RWPE1 (cell line): ENCODE results near the gene GAL3ST2.
"Not testable (repeated sequence)": the region's sequence is repeated elsewhere in the genome, so short reads cannot be mapped to it uniquely, and the experiment has no call there.

Experiments
- CTCF ChIA-PET: fragments of 350-600 bp; sonication (Branson Sonifier 250); formaldehyde crosslinking; extraction: SDS; loops from one replicate; lab custom pipeline; 2021; lab: Yijun Ruan, JAX
- POLR2A ChIA-PET: fragments of 400-600 bp; formaldehyde crosslinking; extraction: SDS; loops from one replicate; lab custom pipeline; 2020; ENCODE audit warnings: antibody characterized with exemption; ENCODE audit not compliant: low non-redundant PET; lab: Yijun Ruan, JAX
- DNase-seq: peaks from one replicate; pipeline ENCODE4 v3.0.0; 2012; ENCODE audit warnings: low spot score
- H3K27ac ChIP-seq: fragments of 450-650 bp; 2 replicates; pipeline ENCODE4 v1.5.1; 2017
- TF ChIP-seq, protein P1 (sequence below): fragments of 450-650 bp; conservative IDR thresholded peaks from 2 replicates; pipeline ENCODE4 v1.5.1; 2017; ENCODE audit warnings: low read depth, mild to moderate bottlenecking

Gene GAL3ST2

DNA sequence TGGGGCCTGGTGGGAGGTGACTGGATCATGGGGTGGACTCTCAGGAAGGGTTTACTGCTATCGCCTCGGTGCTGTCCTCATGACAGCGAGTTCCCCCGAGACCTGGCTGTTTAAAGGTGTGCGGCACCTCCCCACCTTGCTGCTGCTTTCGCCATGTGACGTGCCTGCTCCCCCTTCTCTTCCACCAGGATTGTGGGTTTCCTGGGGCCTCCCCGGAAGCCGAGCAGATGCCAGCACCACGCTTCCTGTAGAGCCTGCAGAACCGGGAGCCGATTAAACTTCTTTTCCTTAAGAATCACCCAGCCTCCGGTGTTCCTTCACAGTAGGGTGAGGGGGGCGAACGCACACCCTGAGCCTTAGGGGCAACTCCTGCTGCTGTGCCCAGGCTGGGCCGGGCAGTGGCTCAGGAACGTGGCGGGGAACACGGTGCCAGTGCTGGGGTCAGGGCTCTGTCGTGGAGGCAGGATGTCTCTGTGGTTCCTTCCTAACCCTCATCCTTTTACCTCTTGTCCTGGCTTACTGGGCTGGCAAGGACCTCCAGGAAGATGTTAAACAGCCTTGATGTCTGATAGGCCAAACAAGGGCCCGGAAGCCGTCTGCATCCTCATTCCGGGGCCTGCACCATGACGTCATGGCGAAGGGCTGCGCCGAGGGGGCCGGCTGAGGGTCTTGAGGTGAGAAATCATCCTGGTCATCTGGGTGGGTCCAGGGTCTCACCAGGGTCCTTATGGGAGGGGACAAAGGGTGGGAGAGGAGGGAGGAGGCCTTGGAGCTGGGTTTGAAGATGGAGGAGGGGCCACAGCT is 45.0 kb downstream of the GAL3ST2 start:
- ChIA-PET CTCF (no interaction called here), POLR2A (no interaction called here)
- TF ChIP-seq, protein P1, sequence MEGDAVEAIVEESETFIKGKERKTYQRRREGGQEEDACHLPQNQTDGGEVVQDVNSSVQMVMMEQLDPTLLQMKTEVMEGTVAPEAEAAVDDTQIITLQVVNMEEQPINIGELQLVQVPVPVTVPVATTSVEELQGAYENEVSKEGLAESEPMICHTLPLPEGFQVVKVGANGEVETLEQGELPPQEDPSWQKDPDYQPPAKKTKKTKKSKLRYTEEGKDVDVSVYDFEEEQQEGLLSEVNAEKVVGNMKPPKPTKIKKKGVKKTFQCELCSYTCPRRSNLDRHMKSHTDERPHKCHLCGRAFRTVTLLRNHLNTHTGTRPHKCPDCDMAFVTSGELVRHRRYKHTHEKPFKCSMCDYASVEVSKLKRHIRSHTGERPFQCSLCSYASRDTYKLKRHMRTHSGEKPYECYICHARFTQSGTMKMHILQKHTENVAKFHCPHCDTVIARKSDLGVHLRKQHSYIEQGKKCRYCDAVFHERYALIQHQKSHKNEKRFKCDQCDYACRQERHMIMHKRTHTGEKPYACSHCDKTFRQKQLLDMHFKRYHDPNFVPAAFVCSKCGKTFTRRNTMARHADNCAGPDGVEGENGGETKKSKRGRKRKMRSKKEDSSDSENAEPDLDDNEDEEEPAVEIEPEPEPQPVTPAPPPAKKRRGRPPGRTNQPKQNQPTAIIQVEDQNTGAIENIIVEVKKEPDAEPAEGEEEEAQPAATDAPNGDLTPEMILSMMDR: no peak
- H3K27ac ChIP-seq: no peak overlapping the region
- DNase-seq: no peak

- ChIA-PET CTCF (no interaction called here), POLR2A (no interaction called here)
- H3K27ac ChIP-seq: no peak overlapping the region
- DNase-seq: no peak
- TF ChIP-seq, protein P1: no peak
These were observed 45.6 kb downstream of the GAL3ST2 start for GRCh38 chr2:241822264-241822623.

DNA sequence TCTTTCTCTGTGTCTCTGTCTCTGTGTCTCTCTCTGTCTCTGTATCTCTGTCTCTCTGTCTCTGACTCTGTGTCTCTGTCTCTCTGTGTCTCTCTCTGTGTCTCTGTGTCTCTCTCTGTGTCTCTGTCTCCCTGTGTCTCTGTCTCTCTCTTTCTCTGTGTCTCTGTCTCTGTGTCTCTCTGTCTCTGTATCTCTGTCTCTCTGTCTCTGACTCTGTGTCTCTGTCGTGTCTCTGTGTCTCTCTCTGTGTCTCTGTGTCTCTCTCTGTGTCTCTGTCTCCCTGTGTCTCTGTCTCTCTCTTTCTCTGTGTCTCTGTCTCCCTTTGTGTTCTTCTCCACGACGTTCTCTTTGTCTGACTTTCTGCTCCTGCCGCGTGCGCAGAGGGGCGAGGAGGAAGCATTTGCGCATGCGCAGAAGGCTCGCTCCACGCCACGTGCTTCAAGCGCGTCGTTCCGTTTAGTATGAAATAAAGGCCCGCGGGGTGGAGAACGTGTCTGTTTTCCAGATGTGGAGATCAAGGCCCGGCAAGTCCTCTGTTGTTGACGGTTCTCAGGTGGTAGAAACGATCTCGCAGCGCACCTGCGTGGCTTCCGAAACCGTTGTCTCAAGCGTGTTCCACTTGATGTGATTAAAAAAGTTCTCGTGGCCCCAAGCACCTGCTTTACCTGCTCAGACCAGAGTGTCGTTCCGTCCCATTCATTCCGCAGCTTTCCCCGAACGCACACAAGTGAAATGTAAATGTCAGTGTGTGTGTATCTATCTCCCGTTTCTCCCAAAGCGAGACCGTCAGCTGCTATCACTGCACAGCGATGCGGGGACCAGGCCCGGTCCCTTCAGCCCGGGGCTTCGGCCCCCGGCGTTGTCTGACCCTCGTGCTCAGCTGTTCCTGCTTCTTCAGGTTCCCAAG is 47.2 kb downstream of the GAL3ST2 start:
- POLR2A ChIA-PET, H3K27ac ChIP-seq, CTCF ChIA-PET, DNase-seq: not testable (repeated sequence)

DNA sequence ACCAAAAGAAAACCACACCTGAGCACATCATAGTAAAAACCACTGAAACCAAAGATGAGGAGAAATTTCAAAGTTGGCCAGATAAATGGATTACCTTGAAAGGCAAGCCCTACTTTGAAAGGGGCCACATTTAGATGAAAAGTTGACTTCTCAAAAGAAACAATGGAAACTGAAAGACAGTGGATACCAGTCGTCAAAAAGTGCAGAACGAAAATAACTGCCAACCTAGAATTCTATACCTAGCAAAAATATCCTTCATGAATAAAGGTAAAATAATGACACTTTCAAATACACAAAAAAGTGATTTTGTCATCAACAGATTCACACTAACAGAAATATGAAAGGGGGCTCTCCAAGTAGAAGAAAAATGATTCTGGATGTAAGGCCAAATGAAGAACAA is 50.8 kb downstream of the GAL3ST2 start:
- TF ChIP-seq, protein P1: no peak
- no peak overlapping the region for H3K27ac ChIP-seq
- POLR2A ChIA-PET: no interaction called here
- DNase-seq: no peak
- CTCF ChIA-PET: interaction anchor here (0.7 kb wide), 1 partner anchor 80 kb away, joined by 3 read pairs; no protein-coding TSS in a partner anchor

GRCh38 chr2:241833101-241833663 is 56.6 kb downstream of the GAL3ST2 start:
- H3K27ac ChIP-seq: no peak overlapping the region
- CTCF ChIA-PET: interaction anchor here (0.8 kb wide), 1 partner anchor 118 kb away, joined by 3 read pairs; no protein-coding TSS in a partner anchor

DNA sequence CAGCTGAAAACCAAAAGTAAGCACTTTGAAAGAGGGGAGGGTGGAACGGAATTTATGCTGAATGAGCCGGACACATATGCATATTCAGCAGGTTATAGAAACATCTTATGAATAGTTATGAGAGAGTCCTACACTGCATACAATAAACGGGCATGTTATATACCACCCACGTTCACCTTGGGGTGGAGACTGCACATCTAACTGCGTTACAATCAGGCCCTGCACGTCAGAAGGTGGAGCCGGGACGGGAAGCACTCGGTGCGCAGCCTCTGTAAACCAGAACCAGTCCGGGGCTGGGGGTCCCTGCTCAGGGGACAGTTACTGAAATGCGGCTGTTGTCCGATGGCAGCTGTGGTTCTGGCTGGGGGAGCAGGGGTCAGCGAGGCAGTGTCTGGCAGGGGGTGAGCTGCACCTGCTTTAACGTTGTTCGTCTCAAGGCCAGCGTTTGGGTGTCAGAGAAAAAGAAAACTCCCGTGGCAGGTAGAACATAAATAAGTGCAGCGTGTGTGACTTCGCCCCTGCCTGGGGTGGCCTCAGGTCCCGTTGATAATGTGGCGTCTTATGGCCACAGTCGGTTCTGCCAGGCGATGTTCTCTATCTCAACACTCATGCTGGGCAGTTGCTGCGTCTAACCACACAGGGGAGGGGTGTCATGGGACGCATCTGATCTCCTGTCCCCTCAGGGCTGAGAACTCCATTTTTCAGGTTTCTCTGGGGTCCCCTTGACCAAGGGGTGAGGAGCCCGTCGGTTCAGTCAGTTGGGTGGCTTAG is 57.3 kb downstream of the GAL3ST2 start:
- H3K27ac ChIP-seq, DNase-seq, POLR2A ChIA-PET: not testable (repeated sequence)
- CTCF ChIA-PET: interaction anchor here (0.6 kb wide), 1 partner anchor 133 kb away, joined by 4 read pairs; no protein-coding TSS in a partner anchor

More at GRCh38 chr2:241833101-241833663, 56.6 kb downstream of the GAL3ST2 start:
- TF ChIP-seq, protein P1: no peak
- no peak for DNase-seq
- POLR2A ChIA-PET: no interaction called here
